ENCODE measurements around the gene ADGRB3.
"Not testable (repeated sequence)": the region's sequence is repeated elsewhere in the genome, so short reads cannot be mapped to it uniquely, and the experiment has no call there.

Gene ADGRB3

DNA sequence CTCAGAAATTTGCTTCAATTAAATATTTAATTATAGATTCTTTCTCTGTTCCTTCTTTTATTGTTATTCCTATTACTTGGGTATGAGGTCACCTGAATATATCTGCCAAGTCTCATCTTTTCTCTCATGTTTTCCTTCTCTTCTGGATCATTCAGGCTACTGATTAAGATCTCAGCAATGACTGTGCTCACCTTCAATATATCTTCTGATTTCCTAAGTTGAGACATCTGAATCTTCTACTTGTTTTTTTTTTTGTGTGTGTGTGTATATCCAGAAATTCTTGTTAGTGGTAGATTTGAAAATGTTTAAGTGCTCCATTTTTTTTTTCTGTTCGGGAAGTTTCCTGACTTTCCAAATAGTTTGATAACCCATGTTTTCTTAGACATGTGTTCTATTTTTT is 108.0 kb downstream of the ADGRB3 start:
- no peak for DNase-seq

- not testable (repeated sequence) for DNase-seq
Measured at GRCh38 chr6:68744376-68744775, 109.3 kb downstream of the ADGRB3 start.

GRCh38 chr6:68746376-68746775 is 111.3 kb downstream of the ADGRB3 start:
- no peak for DNase-seq

GRCh38 chr6:68747110-68747790 is 112.2 kb downstream of the ADGRB3 start:
- no peak for DNase-seq

GRCh38 chr6:68747832-68748231 is 112.8 kb downstream of the ADGRB3 start:
- DNase-seq, result not testable (repeated sequence)

DNA sequence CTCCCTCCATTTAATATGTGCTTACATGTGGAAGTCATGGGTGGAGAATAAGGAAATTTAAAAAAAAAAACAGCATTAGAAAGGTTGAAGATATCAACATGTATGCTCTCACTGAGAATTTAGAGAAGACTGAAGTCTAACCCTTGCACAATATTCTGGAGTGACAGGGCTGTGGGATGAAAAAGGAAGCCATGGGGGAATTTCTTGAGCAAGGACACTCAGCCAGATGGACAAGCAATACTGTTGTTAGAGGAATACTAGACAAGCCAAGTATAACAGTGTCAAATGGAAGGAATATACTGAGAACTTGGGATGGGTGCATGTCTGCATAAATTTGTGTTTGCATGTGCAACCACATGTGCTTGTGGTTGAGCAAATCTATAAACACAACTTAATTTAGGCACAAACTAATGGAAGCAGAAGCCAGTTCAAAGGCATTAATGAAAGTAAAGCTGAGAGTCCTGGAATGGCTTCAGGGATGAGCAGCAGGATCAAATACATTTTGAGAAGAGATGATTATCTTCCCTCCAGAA is 119.7 kb downstream of the ADGRB3 start:
- DNase-seq, result no peak

DNA sequence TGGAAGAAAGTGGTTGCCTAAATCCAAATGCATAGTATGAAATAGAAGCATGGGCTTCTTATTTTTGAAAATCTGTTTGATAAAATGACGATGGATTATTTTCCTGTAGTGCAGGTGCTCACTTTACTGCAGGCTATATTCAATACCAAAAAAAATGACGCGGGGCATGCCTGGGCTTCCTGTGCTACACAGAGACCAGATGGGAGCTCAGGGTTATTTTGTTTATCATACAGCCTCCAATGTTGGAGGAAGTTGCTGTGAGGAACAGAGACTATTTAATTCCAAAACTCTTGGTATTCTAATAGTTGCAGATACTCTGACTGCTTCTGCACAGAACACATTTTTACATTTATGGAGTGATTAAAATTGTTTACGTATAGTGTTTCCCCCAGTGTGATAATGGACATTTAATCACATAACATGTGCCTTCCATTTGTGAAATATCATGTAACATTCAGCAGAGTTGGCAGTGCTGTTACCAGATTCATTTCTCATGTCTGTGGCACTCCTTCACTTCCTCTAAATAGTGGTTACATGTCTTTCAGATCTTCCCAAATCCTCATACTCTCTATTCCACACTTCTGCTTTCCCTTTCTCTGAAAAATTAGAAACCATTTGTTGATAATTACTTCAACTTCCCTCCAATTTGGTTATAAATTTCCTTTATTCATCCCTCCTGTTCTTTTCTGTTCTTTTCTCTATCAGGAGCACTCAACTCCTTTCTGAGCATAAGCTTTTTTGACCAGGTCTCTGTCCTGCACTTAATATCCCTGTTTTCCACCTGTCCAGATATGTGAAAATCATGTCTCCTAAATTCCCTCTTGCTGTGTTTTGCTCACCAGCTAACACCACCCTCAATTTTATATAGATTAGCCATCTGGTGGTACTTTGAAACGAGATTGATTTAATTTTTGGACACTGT is 121.6 kb downstream of the ADGRB3 start:
- DNase-seq, result no peak

- no peak for DNase-seq
Measured at GRCh38 chr6:68757821-68758220, 122.7 kb downstream of the ADGRB3 start.

- no peak for DNase-seq
Measured at GRCh38 chr6:68758559-68758958, 123.5 kb downstream of the ADGRB3 start.

DNA sequence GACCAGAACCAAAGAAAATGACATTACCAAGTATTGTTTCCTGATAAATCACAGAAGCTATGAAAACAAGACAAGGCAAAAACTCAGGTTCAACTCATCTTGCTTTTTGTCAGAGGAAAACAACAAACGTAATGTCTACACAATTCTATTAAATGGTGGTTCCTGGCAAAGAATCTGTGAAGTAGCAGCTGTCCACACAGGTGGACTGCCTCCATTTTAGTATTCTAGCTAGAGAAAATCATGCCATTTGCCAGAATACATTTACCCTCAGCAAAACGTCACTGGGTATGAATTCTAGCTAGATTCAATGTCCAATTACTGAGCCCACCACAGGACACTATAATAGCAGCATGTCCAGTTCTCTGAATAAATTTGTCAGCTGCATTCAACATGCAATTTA is 125.4 kb downstream of the ADGRB3 start:
- no peak for DNase-seq

DNA sequence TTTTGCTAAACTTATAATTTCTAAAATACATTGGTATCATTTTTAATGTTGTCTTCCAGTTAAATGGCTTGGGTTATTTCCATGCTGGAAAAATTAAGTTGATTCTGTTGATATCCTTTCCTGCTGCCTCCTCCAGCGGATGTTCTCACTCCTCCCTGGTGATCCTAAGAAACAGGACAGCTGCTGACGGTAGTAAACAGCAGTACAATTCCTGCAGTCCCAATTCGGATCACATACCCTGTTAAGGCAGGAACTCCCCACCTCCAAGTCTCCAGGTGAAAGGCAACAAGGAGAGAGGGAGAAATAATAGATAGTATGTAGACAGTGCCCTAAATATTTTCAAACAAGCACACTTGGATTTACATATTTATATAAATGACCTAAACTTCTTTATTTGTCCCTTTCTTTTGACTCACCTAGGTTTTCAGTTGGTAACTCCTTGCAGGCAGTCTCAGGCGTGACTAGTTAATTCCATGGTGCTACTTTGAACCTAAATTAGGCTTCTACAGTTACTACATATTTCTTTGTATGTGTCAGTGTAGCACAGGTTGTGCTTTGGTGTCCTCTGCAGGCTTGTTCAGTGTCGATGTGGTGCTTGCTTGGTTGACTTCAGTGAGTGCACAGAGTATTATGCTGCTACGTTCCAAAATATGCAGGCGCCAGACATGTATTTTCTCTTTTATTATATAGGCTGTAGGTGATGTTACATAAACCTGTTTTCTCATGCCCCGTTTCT is 126.0 kb downstream of the ADGRB3 start:
- no peak for DNase-seq

DNA sequence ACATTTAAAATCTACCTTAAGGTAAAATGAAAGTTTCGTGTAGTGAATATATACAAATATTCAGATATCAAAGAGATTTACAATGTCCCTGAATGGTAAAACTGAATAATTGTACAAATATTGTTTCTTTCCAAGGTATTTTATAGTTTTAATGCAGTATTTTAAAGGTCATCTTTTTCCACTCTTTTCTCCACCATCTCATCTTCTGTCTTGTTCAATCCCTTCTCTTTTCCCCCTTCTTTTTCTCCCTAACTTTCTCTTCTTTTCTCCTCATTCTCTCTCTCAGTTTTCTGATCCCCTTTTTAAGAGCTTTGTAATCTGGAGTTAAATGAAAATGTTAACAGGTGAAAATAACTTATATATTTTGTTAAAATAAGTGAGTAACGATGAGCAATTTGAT is 126.9 kb downstream of the ADGRB3 start:
- no peak for DNase-seq

DNA sequence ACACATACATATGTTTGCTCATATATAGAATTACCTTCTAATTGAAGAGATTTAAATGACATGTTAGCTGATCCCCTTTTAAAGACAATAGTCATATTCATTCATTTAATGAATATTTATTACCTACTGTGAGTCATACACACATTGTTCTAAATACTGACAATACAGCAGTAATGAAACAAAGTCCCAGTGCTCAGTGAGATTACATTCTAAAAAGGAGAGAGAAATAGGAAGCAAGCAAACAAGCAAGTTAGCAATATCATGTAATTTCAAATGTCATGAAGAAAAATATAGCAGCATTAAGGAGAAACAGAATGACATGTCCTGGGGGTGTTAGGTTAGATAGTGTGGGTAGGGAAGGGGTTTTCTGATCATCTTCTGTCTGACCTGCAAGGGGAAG is 136.3 kb downstream of the ADGRB3 start:
- DNase-seq, result no peak

DNA sequence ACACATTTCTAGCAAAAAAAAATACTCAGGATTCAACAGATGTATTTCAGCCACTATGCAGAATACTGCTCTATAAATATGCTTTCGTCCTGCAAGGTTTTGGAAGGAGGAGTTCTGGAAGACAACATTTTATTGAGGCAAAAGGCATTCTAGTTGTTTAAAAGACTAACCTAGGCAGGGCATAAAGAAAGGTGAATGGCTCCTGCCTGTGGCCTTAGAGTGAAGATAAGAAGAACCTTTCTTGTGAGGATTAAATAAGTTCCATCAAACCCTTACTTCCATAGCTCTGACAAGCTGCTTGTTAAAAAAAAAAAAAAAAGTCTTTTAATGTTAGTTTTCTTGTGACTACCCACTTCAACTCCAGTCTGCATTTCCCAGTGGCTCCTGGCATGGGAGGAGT is 139.8 kb downstream of the ADGRB3 start:
- DNase-seq, result no peak

DNA sequence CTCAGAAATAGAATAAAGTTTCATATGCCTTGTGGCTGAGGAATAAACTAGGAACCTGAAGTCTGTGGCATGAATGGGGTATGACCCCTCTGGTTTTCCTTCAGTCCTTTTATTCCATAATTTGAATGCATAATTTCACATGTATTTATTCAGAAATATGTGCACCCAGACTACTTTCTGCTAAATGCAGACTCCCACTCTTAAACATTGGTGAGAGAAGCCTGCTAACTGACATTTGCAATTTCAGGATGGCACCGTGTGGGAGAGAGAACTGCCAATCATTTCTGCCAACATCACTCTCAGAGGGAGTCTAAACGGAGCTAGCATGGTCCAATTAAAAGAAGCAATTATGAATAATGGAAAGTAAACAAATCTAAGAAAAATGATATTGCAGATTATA is 141.3 kb downstream of the ADGRB3 start:
- no peak for DNase-seq

GRCh38 chr6:68777956-68778355 is 142.9 kb downstream of the ADGRB3 start:
- no peak for DNase-seq

- no peak for DNase-seq
Measured at GRCh38 chr6:68778356-68779020, 143.4 kb downstream of the ADGRB3 start.

DNA sequence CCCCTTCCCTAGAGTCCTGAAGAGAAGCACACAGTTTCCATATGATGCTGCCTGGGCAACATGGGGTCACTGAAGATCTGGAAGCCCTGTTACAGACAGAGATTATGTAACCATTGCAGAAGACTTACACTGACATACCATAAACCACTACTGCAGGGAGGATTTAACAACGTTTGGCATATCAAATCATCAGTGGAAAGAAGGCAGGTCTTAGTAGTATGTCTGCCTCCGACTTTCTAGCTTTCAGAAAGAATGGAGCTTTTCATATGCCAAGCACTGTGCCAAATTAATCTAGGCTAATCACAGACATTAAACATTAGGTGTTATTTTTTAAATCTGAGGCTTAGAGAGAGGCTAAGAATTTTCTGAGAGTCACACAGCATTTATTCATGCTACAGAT is 144.3 kb downstream of the ADGRB3 start:
- DNase-seq, result no peak

- not testable (repeated sequence) for DNase-seq
Measured at GRCh38 chr6:68790128-68790527, 155.0 kb downstream of the ADGRB3 start.

DNA sequence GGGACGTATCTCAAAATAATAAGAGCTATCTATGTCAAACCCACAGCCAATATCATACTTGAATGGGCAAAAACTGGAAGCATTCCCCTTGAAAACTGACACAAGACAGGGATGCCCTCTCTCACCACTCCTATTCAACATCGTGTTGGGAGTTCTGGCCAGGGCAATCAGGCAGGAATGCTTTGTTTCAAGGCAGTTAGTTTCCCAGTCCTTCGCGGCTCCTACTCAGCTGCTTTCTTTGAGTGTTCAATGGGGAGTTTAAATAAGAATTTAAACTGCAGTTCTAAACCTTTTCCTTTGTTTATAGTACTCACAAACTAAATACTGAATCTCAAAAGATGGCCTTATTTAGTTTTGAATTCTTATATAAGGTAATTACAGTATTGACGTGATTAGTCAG is 179.9 kb downstream of the ADGRB3 start:
- not testable (repeated sequence) for DNase-seq

- no peak for DNase-seq
Measured at GRCh38 chr6:68826501-68826900, 191.4 kb downstream of the ADGRB3 start.

GRCh38 chr6:68834551-68834950 is 199.5 kb downstream of the ADGRB3 start:
- DNase-seq, result no peak

DNA sequence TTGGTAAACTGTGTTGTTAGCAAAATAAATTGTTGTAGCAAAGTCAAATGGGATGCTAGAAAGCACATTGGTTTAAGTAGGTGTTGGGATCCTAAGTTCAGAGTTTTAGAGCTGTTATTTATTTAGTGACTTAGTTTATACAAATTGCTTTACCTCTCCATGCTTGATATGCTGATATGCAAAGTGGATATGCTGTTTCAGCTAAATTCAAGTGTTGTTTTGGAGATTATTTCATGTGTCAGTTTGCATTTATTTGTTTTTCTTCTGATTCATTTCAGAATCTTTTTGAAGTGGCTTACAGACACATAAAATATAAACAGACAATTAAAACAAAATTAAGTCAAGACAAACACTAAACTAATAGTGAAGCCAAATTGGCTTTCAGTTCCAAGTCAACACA is 203.5 kb downstream of the ADGRB3 start:
- no peak for DNase-seq
